ENCODE data around the gene TRIM3.
"Not testable (repeated sequence)": the region's sequence is repeated elsewhere in the genome, so short reads cannot be mapped to it uniquely, and the experiment has no call there.

TRIM3 gene

GRCh38 chr11:6473451-6474412, at the start of gene TRIM3:
Gene TRIM3 (minus strand): TSS chr11:6473941. CDS start chr11:6465695, 8,246 bp downstream.
- DNase-seq = peak; percentile 78

GRCh38 chr11:6523253-6523652, 49.5 kb upstream of the TRIM3 start:
- DNase-seq = no peak

GRCh38 chr11:6521946-6522345, 48.2 kb upstream of the TRIM3 start:
- DNase-seq = not testable (repeated sequence)

GRCh38 chr11:6520265-6520664, 46.5 kb upstream of the TRIM3 start:
- DNase-seq = no peak

- DNase-seq = no peak
These were observed 43.1 kb upstream of the TRIM3 start for GRCh38 chr11:6516865-6517264.

GRCh38 chr11:6505577-6506240, 32.0 kb upstream of the TRIM3 start:
- DNase-seq = peak; percentile 28

GRCh38 chr11:6504166-6504565, 30.4 kb upstream of the TRIM3 start:
- DNase-seq = no peak

GRCh38 chr11:6502382-6502781, 28.6 kb upstream of the TRIM3 start:
- no peak for DNase-seq

- no peak for DNase-seq
These were observed 24.8 kb upstream of the TRIM3 start for GRCh38 chr11:6498544-6498943.

- no peak for DNase-seq
These were observed 24.4 kb upstream of the TRIM3 start for GRCh38 chr11:6498121-6498520.

- no peak for DNase-seq
These were observed 23.5 kb upstream of the TRIM3 start, which contains the start of gene DNHD1 for GRCh38 chr11:6497069-6497839. Gene DNHD1 (plus strand): TSS chr11:6497280. CDS start chr11:6498216, 936 bp downstream.

GRCh38 chr11:6489306-6489705, 15.6 kb upstream of the TRIM3 start:
- no peak for DNase-seq

- no peak for DNase-seq
These were observed 15.1 kb upstream of the TRIM3 start for GRCh38 chr11:6488821-6489220.

- no peak for DNase-seq
These were observed 14.6 kb upstream of the TRIM3 start for GRCh38 chr11:6488342-6488741.

- DNase-seq = no peak
These were observed 13.2 kb upstream of the TRIM3 start for GRCh38 chr11:6486938-6487337.

GRCh38 chr11:6486256-6486655, 12.5 kb upstream of the TRIM3 start:
- no peak for DNase-seq

GRCh38 chr11:6485661-6486060, 11.9 kb upstream of the TRIM3 start:
- DNase-seq = no peak

GRCh38 chr11:6483015-6483414, 9.3 kb upstream of the TRIM3 start:
- no peak for DNase-seq

- DNase-seq = no peak
These were observed 8.7 kb upstream of the TRIM3 start for GRCh38 chr11:6482441-6482840.

- no peak for DNase-seq
These were observed 8.2 kb upstream of the TRIM3 start for GRCh38 chr11:6481924-6482275.

GRCh38 chr11:6481012-6481923, 7.5 kb upstream of the TRIM3 start, which contains the start of the genes ARFIP2 and TIMM10B:
Gene ARFIP2 (minus strand): TSS chr11:6481331. CDS start chr11:6480421, 910 bp downstream.
Gene TIMM10B (plus strand): TSS chr11:6481501. CDS start chr11:6481517, 16 bp downstream.
- peak; percentile 96 for DNase-seq
